GM12878 (cell line): Measurements from ENCODE around the gene MEN1.

Experiments used
- MXI1 ChIP-seq: fragments of 150-350 bp; IDR thresholded peaks from 2 replicates; pipeline ENCODE4 v1.6.1; 2011; ENCODE audit warnings: low read depth, mild to moderate bottlenecking, inconsistent platforms, low read length, improper control_type of control experiment
- TF ChIP-seq, protein P1 (sequence below), 3 experiments: IDR thresholded peaks in 2 of 3; conservative IDR thresholded peaks in 1 of 3; 2 replicates each; pipeline ENCODE4 v1.5.1; 2011; ENCODE audit warnings: low read depth in 3 of 3, low read length in 3 of 3, mild to moderate bottlenecking in 3 of 3, control low read depth in 2 of 3, moderate library complexity in 2 of 3, inconsistent platforms in 1 of 3, mixed read lengths in 1 of 3; ENCODE audit not compliant: control insufficient read depth in 2 of 3, insufficient read depth in 1 of 3; ENCODE audit errors: extremely low read depth in 1 of 3
- TF ChIP-seq, protein P2 (sequence below): IDR thresholded peaks from 2 replicates; pipeline ENCODE4 v1.6.1; 2011; ENCODE audit warnings: mild to moderate bottlenecking, low read depth, low read length, moderate library complexity; ENCODE audit not compliant: insufficient replicate concordance

DNA sequence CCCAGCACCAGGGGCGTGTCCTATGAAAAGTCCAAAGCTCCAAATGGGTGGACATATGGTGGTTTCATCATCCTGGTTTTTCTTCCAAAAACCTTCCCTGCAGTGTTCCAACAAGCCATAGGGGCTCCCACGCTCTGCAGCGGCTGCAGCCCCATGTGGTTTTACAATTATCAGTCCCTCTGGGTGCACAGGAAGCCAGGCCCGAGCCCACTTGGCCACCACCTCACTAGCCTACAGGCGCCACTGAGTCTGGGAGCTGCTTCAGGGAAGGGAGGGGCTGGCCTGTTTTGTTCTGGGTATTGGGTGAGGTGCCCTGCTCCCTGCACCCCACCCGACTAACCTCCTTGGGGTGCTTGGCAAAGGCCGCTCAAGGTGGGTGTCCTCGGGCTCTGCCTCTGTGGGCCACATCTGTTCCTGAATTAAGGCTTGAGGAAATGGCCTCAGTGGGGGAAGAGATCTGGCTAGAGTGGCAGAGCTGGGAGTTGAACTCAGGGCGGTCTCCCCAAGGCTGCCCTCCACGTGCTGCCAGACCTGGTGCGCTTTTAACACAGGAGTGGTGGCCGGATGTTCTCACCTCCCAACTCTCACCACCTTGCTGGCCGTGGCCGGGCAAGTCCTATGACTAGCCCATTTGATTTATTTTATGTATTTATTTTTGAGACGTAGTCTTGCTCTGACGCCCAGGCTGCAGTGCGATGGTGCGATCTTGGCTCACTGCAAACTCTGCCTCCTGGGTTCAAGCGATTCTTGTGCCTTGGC lies 39.4 kb upstream of the MEN1 start:
- TF ChIP-seq MXI1 = no peak
- TF ChIP-seq, protein P1, sequence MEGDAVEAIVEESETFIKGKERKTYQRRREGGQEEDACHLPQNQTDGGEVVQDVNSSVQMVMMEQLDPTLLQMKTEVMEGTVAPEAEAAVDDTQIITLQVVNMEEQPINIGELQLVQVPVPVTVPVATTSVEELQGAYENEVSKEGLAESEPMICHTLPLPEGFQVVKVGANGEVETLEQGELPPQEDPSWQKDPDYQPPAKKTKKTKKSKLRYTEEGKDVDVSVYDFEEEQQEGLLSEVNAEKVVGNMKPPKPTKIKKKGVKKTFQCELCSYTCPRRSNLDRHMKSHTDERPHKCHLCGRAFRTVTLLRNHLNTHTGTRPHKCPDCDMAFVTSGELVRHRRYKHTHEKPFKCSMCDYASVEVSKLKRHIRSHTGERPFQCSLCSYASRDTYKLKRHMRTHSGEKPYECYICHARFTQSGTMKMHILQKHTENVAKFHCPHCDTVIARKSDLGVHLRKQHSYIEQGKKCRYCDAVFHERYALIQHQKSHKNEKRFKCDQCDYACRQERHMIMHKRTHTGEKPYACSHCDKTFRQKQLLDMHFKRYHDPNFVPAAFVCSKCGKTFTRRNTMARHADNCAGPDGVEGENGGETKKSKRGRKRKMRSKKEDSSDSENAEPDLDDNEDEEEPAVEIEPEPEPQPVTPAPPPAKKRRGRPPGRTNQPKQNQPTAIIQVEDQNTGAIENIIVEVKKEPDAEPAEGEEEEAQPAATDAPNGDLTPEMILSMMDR (IDR thresholded peaks at IDR 0.05 in 2 of 3, conservative IDR thresholded peaks at IDR 0.05 in 1 of 3; ENCODE audit: control insufficient read depth in 2 of 3, extremely low read depth in 1 of 3, insufficient read depth in 1 of 3, low read depth in 3 of 3, low read length in 3 of 3) = no peak
- TF ChIP-seq, protein P2, sequence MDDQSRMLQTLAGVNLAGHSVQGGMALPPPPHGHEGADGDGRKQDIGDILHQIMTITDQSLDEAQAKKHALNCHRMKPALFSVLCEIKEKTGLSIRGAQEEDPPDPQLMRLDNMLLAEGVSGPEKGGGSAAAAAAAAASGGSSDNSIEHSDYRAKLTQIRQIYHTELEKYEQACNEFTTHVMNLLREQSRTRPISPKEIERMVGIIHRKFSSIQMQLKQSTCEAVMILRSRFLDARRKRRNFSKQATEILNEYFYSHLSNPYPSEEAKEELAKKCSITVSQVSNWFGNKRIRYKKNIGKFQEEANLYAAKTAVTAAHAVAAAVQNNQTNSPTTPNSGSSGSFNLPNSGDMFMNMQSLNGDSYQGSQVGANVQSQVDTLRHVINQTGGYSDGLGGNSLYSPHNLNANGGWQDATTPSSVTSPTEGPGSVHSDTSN = no peak
